Activated CD8-positive, alpha-beta memory T cell treated with anti-CD3 and anti-CD28 coated beads, Interleukin-2, amount 50 U/mL, for 1 hour (primary cell): ENCODE data around the gene BHLHA15.
A peak's percentile ranks its signal among the peaks of the same experiment; 100 is the strongest.

ENCODE experiments used
- DNase-seq: peaks from one replicate; pipeline ENCODE4 v3.0.0-alpha.2; 2020; ENCODE audit errors: extremely low read depth

Gene BHLHA15

GRCh38 chr7:98211221-98211675 is at the start of gene BHLHA15:
TSS of gene BHLHA15 (plus strand) at chr7:98211439. CDS start at chr7:98212310, 871 bp downstream.
- no peak for DNase-seq

GRCh38 chr7:98162758-98163157 is 48.5 kb upstream of the BHLHA15 start:
- DNase-seq, result no peak

- no peak for DNase-seq
These were observed 48.0 kb upstream of the BHLHA15 start for GRCh38 chr7:98163269-98163668.

- no peak for DNase-seq
These were observed 47.3 kb upstream of the BHLHA15 start for GRCh38 chr7:98163704-98164494.

DNA sequence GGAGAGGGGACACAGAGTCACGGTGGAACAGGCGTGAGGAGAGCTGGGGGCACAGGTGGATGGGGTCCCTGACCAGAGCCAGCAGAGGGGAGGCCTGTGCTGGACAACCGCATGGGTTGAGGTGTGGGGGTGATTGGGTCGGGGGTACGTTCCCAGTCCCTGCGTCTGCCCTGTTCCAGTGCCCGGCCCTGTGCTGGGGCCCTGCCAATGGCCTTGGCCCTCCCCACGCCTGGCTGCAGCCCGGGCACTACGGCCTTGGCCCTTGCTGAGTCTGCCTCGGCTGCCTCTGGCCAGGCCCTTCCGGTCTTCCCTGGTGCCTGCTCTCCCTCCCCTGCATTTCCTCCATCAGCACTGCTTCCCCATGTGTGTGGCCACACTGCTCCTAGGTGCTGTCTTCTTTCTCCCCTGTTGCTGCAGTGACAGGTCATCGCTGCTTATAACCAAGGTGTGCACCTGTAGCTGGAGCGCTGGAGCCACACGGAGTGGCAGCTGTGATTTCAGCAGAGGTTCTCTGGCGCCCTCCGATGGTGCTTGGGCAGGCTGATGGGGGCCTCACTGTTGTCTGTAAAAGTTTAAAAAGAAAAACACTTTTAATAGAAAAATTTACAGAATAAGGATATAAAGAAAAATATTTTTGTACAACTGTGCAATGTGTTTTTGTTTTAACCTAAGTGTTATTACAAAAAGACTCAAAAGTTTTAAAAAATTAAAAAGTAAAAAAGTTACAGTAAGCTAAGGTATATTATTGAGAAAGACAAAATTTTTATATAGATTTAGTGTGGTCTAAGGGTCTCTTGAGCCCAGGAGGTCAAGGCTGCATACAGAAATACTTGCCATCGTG is 45.2 kb upstream of the BHLHA15 start:
- DNase-seq, result peak; percentile 14

DNA sequence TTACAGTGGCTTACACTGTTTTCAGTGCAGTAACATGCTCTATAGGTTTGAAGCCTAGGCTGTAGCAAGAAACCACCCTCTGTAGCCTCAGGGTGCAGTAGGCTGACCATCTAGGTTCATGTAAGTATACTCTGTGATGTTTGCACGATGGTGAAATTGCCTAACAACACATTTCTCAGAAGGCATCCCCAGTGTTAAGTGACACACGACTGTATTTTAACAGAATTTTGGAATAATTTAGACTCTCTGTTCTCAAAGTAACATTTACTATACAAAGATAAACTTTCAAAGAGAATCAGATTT is 44.6 kb upstream of the BHLHA15 start:
- DNase-seq, result no peak

DNA sequence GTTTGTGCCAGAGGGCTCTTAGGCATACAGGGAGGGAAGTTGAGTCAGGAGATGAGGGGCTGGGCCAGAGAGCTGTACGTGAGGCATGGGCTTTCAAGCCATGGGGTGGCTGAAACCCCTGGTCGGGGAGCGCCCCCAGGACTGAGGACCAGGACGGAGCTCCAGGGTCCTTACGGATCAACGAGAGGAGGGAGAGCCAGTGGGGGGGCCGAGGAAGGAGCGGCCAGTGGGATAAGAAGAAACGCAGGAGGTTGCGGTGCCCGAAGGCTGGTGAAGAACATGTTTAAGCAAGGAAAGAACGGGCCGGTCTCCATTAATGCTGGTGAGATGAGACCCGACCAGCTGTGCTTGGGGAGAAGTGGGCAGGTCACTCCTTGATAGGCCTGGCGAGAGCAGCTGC is 43.6 kb upstream of the BHLHA15 start:
- no peak for DNase-seq

- peak; percentile 21 for DNase-seq
These were observed 42.9 kb upstream of the BHLHA15 start for GRCh38 chr7:98168181-98168903.

- no peak for DNase-seq
These were observed 42.2 kb upstream of the BHLHA15 start for GRCh38 chr7:98168904-98169621.

DNA sequence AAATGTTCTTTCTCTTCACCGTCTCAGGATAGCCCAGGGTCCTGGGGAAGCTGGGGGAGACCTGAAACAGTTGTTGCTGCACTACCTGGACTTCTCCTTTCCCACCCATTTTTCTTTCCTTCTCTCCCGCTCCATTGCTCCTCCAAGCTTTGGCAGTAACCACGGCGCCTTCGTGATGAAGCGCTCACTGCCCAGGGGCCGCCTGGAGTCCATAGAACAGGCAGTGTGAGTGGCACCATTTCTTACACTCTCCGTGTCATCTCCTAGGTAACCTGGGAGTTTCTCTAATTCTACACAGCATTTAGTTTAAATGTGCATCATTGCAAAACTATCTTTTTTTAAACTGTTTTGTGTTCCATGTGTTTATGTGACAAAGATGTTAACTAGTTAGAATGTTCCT is 40.3 kb upstream of the BHLHA15 start:
- no peak for DNase-seq

GRCh38 chr7:98171449-98171848 is 39.8 kb upstream of the BHLHA15 start:
- DNase-seq, result no peak

GRCh38 chr7:98174334-98175259 is 36.6 kb upstream of the BHLHA15 start:
- DNase-seq, result no peak

DNA sequence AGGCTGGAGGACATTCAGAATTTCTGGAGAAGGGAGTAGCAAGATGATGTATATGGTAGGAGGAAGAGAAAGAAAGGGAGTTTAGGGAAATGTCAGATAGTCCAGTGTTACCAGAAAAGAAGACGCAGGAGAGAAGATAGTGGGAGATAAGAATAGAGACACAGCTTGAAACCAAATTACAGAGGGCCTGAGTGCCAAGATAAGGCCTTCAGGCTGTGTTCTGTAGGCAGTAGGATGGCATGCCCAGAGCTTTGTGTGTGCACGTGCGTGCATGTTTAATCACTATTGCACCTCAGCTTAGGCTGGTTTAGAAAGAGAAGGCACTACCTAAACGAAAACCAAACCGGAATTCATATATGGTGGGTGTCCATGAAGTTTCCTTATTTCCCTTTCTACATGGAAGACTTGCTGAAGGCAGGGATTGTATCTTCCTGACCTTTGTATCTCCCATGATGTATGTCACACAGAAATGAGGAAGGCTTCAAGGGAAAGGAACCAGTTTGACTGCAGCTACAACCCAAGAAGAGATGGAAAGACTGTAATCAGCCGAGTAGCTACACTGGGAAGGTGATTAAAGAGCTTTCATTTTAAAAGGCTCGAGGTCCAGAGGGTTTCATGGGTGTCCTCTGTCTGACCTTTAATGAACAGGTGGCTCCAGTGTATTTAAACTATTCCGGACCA is 35.8 kb upstream of the BHLHA15 start:
- no peak for DNase-seq

- DNase-seq, result no peak
These were observed 33.7 kb upstream of the BHLHA15 start for GRCh38 chr7:98177553-98177952.

DNA sequence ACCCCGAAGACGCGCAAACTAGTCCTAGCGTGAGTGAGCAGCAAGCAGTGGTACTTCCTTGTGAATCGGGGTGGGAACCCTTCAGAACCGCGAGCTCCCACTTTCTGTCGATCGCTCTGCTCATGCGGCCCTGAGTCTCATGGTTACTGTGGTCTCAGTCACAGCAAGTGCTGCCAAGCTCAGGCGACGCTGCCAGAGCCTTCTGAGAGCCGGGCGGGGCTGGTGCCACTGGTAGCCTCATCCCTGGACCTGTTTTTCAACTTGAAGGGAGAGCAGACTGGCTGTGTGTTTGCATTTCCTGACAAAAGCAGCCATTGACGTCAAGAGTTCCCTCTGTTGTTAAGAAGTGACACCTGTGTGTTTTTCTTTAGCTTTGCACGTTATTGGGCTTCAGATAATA is 32.9 kb upstream of the BHLHA15 start:
- no peak for DNase-seq

GRCh38 chr7:98178762-98179490 is 32.3 kb upstream of the BHLHA15 start:
- no peak for DNase-seq

DNA sequence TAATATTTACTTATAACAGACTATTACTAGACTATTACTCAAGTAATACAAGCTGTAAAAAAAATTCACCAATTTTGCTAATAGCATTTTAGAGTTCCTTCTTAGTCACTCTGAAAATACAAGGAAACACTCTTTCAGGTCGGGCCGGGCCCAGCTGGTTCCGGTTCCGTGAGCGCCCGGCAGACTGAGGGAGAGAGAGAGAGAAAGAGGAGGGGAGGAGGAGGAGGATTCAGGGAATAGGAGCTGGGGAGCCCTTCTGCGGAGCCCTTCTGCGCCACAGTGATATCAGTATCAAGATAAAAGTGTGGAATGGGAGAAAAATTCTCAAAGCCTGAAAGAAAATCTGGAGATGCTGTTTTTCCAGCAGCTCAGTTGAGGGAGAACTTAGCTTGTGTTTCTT is 30.5 kb upstream of the BHLHA15 start:
- DNase-seq, result no peak

- DNase-seq, result no peak
These were observed 26.1 kb upstream of the BHLHA15 start for GRCh38 chr7:98185101-98185500.

DNA sequence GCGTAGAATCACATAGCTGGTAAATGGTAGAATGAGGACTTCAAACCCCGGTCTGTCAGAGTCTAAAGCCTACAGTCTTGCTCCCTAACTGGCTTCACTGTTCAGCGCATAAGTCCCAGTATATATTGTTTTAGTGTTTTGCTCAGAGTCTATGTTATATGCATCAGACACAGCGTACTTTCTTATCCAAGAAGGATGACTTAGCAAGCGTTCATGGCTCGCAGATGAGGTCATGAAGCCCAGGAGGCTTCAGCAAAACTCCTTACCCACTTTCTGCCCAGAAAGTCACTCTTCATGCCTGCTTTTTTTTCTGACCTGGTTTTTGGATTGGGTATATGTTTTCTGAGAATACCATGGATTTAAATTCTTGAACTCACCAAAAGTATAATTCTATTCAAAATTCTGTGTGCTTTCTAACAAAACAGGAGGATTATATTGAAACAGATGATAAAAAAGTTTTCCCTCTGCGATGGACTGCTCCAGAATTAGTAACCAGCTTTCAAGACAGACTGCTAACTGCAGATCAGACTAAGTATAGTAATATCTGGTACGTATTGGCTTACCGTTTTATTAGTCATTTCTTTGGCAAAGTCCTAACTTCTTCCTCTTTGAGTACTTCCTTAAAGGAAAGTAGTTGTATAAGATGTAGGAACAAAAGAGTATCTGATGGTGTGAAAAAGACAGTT is 24.6 kb upstream of the BHLHA15 start:
- no peak for DNase-seq
